Right lobe of liver (tissue), 4 donors: ENCODE measurements around the gene BRAP.

Source experiments
- CTCF ChIP-seq, 4 donors: fragments of 200-600 bp in 3 of 4; fragments of 450-650 bp in 1 of 4; IDR thresholded peaks; one replicate each; pipeline versions ENCODE4 v1.5.1 to v1.8.0; 2016 to 2022; ENCODE audit warnings: antibody characterized with exemption in 4 of 4, mild to moderate bottlenecking in 2 of 4
- POLR2A ChIP-seq: fragments of 450-650 bp; IDR thresholded peaks from one replicate; pipeline ENCODE4 v1.6.1; 2017; ENCODE audit warnings: antibody characterized with exemption, mild to moderate bottlenecking
- donor health status: DM: no; HTN: no; CAD: no.
- donor health status: DM: no; HTN: no; CAD: no.
- donor health status: DM: no; HTN: yes; CAD: no.

GRCh38 chr12:111597831-111598636 lies 87.7 kb downstream of the BRAP start:
- TF ChIP-seq POLR2A = no peak
- no peak for TF ChIP-seq CTCF (IDR thresholded peaks at IDR 0.05)
